Measurements from ENCODE around the gene IFNA13.
A peak's percentile ranks its signal among the peaks of the same experiment; 100 is the strongest.
"Not testable (repeated sequence)": the region's sequence is repeated elsewhere in the genome, so short reads cannot be mapped to it uniquely, and the experiment has no call there.

The IFNA13 gene

GRCh38 chr9:21395778-21396717, 28.2 kb upstream of the IFNA13 start:
- in situ Hi-C loops (cut with HindIII; ENCODE audit: low pct_unique_long_range_greater_than_20kb, low sequenced_read_pairs), result no loop called here
- peak in 1 of 2 experiments; percentile 42 for DNase-seq (ENCODE audit: low read depth in 1 of 2, low spot score in 1 of 2)
- no peak for TF ChIP-seq JUND (IDR thresholded peaks at IDR 0.05; ENCODE audit: low read depth)

- DNase-seq (ENCODE audit: low read depth in 1 of 2, low spot score in 1 of 2), result peak in 1 of 2 experiments; percentile 77
- no peak for TF ChIP-seq JUND (IDR thresholded peaks at IDR 0.05; ENCODE audit: low read depth)
- in situ Hi-C loops (cut with HindIII; ENCODE audit: low pct_unique_long_range_greater_than_20kb, low sequenced_read_pairs), result no loop called here
Measured at GRCh38 chr9:21392270-21392669, 24.4 kb upstream of the IFNA13 start.

DNA sequence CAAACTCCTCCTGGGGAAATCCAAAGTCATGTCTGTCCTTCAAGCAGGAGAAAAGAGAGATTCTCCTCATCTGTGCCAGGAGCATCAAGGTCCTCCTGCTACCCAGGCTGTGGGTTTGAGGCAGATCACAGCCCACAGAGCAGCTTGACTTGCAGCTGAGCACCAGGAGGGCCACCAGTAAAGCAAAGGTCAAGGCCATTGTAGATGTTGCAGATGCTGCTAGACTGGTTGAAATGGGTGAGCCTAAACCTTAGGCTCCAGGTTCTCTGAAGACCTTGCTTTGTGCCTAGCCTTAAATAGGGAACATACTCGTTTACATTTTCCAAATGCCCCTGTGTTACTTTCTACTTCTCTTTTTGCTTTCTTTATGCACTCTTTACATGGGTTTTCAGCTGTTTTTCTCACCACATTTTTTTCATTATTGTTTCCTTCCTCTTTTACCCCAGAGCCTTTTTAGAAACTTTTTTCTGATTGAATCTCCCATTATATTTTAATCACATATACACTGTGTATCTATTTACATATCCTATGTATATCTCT, 17.3 kb upstream of the IFNA13 start, which contains the start of gene IFNA2:
TSS of gene IFNA2 (minus strand) at position 268 of the 540 bp plus-strand sequence. CDS start at position 199, 69 bp downstream.
- TF ChIP-seq JUND (IDR thresholded peaks at IDR 0.05; ENCODE audit: low read depth), result no peak
- in situ Hi-C loops (cut with HindIII; ENCODE audit: low pct_unique_long_range_greater_than_20kb, low sequenced_read_pairs), result no loop called here
- DNase-seq (ENCODE audit: low read depth in 1 of 2, low spot score in 1 of 2), result no peak

DNA sequence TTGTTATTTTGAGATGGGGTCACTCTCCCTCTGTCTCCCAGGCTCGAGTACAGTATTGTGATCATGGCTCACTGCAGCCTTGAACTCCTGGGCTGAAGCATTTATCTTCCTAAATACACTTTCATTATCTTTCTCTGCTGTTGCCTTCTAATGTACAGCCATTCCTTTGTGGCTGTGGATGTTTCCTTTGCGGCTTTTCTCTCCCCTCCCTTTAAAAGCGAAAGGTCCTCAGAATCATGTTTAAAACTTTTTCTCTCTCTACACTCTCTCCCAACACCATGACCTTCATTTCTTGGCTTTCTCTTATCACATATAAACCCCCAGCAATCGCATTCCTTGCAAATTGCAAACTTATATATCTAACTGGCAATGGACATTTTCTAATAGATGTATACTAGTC, 15.8 kb upstream of the IFNA13 start:
- no peak for DNase-seq (ENCODE audit: low read depth in 1 of 2, low spot score in 1 of 2)
- in situ Hi-C loops (cut with HindIII; ENCODE audit: low pct_unique_long_range_greater_than_20kb, low sequenced_read_pairs), result no loop called here
- TF ChIP-seq JUND (IDR thresholded peaks at IDR 0.05; ENCODE audit: low read depth), result no peak

DNA sequence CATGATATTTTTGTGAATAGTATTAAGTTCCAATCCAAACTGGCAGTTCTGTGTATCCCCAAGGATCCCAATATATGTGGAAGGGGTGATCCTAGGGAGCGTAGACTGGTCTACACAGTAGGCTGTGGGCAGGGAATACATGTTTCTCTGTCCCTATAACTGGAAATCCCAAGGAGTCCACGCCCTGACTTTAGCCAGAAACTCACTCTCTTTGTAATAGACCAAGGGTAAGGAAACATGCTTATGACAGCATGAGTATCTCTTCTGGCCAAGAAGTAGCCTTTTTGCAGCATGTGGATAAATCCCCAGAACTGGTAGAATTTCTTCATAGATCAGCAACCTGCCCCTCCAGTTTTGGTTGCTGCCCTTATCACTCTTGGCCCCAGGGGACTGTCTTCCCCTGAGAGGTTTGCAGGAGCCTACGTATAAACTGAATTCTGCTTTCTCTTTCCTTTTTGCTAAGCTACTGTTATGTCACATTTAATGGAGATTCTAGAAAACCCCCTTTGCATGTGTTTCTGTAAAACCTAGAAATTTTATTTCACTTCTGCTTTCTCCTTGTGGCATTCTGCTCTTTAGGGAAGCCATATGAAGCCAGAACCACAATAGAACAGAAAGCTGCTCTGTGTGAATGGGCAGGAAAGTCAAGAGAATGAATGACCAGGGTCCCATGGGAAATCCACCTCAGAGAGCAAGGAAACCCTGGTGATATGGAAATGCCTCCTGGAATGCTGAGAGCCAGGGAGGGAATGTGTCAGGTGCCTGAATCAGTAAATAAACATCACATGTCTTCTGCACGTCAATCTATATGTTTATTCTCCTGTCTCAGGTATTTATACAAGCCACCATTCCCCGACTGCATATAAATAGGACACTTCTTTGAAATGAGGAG, 13.8 kb upstream of the IFNA13 start:
- DNase-seq (ENCODE audit: low read depth in 1 of 2, low spot score in 1 of 2), result peak in 1 of 2 experiments; percentile 41
- in situ Hi-C loops (cut with HindIII; ENCODE audit: low pct_unique_long_range_greater_than_20kb, low sequenced_read_pairs), result no loop called here
- no peak for TF ChIP-seq JUND (IDR thresholded peaks at IDR 0.05; ENCODE audit: low read depth)

- in situ Hi-C loops (cut with HindIII; ENCODE audit: low pct_unique_long_range_greater_than_20kb, low sequenced_read_pairs), result not testable (repeated sequence)
Measured at GRCh38 chr9:21371467-21371866, 3.6 kb upstream of the IFNA13 start.

DNA sequence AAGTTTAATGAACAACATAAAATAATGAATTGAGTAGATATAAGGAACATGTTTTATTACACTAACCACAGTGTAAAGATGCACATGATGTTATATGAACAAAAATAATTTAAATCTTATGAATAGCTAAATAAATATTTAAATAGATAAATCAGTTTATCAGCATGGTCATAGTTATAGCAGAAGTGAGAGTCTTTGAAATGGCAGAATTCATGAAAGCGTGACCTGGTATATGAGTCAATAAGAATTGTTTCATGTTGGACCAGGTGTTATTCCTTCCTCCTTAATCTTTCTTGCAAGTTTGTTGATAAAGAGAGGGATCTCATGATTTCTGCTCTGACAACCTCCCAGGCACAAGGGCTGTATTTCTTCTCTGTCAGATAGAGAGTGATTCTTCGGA, 688 bp downstream of the IFNA13 start:
- DNase-seq (ENCODE audit: low read depth in 1 of 2, low spot score in 1 of 2); in situ Hi-C loops (cut with HindIII; ENCODE audit: low pct_unique_long_range_greater_than_20kb, low sequenced_read_pairs): not testable (repeated sequence)

More at GRCh38 chr9:21371467-21371866, 3.6 kb upstream of the IFNA13 start:
- DNase-seq (ENCODE audit: low read depth in 1 of 2, low spot score in 1 of 2), result not testable (repeated sequence)

GRCh38 chr9:21362287-21362686, 5.6 kb downstream of the IFNA13 start:
- in situ Hi-C loops (cut with HindIII; ENCODE audit: low pct_unique_long_range_greater_than_20kb, low sequenced_read_pairs), result no loop called here
- TF ChIP-seq JUND (IDR thresholded peaks at IDR 0.05; ENCODE audit: low read depth), result no peak
- no peak for DNase-seq (ENCODE audit: low read depth in 1 of 2, low spot score in 1 of 2)

GRCh38 chr9:21357479-21358460, 10.1 kb downstream of the IFNA13 start:
- in situ Hi-C loops (cut with HindIII; ENCODE audit: low pct_unique_long_range_greater_than_20kb, low sequenced_read_pairs), result no loop called here
- DNase-seq (ENCODE audit: low read depth in 1 of 2, low spot score in 1 of 2), result no peak
- no peak for TF ChIP-seq JUND (IDR thresholded peaks at IDR 0.05; ENCODE audit: low read depth)

GRCh38 chr9:21350787-21351186, 17.1 kb downstream of the IFNA13 start, which contains the start of gene IFNA6:
Gene IFNA6 (minus strand): TSS chr9:21350887. CDS start chr9:21350887, 0 bp downstream.
- in situ Hi-C loops (cut with HindIII; ENCODE audit: low pct_unique_long_range_greater_than_20kb, low sequenced_read_pairs), result no loop called here
- TF ChIP-seq JUND (IDR thresholded peaks at IDR 0.05; ENCODE audit: low read depth), result no peak
- no peak for DNase-seq (ENCODE audit: low read depth in 1 of 2, low spot score in 1 of 2)

DNA sequence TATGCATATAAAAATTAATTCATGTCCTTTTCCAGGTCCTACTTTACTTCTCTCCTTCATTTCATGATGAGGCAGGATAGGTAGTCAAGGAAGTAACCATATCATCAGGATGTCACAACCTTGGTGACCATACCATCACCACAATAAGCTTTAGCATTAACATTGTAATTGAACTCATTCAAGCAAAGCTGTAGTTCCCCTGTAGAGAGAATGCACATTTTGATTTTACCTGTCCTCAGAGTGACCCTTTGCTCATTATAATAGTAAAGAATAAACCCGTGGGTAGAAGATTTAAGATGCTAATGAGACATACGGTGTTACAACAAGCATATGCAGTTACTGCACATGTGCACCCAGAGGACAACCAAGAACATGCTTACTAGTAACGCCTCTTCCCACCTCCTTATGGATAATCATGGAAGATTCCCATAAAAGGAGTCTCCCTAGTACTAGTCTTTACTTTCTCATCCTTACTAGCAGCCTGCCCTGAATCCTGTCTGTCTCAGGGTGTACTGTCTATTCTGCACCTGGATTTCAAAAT, 19.4 kb downstream of the IFNA13 start:
- no peak for TF ChIP-seq JUND (IDR thresholded peaks at IDR 0.05; ENCODE audit: low read depth)
- DNase-seq (ENCODE audit: low read depth in 1 of 2, low spot score in 1 of 2), result no peak
- in situ Hi-C loops (cut with HindIII; ENCODE audit: low pct_unique_long_range_greater_than_20kb, low sequenced_read_pairs), result no loop called here

Data from T47D (cell line).